Measurements from ENCODE around the gene BOLA1.
"Not testable (repeated sequence)": the region's sequence is repeated elsewhere in the genome, so short reads cannot be mapped to it uniquely, and the experiment has no call there.

The BOLA1 gene

GRCh38 chr1:149899460-149900284 is at the start of gene BOLA1:
TSS of gene BOLA1 (plus strand) at chr1:149899568. CDS start at chr1:149900060, 492 bp downstream.
- peak; percentile 84 for DNase-seq

GRCh38 chr1:149849947-149850360 is 49.4 kb upstream of the BOLA1 start:
- DNase-seq, result peak; percentile 8

GRCh38 chr1:149850732-149851345 is 48.5 kb upstream of the BOLA1 start:
- DNase-seq, result not testable (repeated sequence)

GRCh38 chr1:149851585-149852213 is 47.7 kb upstream of the BOLA1 start:
- DNase-seq, result not testable (repeated sequence)

GRCh38 chr1:149852263-149852662 is 47.1 kb upstream of the BOLA1 start:
- DNase-seq, result not testable (repeated sequence)

- not testable (repeated sequence) for DNase-seq
Measured at GRCh38 chr1:149860271-149860670, 39.1 kb upstream of the BOLA1 start.

GRCh38 chr1:149860684-149861496 is 38.5 kb upstream of the BOLA1 start:
- not testable (repeated sequence) for DNase-seq

- not testable (repeated sequence) for DNase-seq
Measured at GRCh38 chr1:149861497-149862054, 37.8 kb upstream of the BOLA1 start.

- DNase-seq, result not testable (repeated sequence)
Measured at GRCh38 chr1:149866887-149867286, 32.5 kb upstream of the BOLA1 start.

- not testable (repeated sequence) for DNase-seq
Measured at GRCh38 chr1:149873060-149873459, 26.3 kb upstream of the BOLA1 start.

GRCh38 chr1:149877211-149877946 is 22.0 kb upstream of the BOLA1 start:
- no peak for DNase-seq

GRCh38 chr1:149879556-149879955 is 19.8 kb upstream of the BOLA1 start:
- peak; percentile 51 for DNase-seq

- DNase-seq, result no peak
Measured at GRCh38 chr1:149881876-149882275, 17.5 kb upstream of the BOLA1 start.

GRCh38 chr1:149883598-149884247 is 15.6 kb upstream of the BOLA1 start:
- no peak for DNase-seq

GRCh38 chr1:149884433-149885338 is 14.7 kb upstream of the BOLA1 start:
- DNase-seq, result no peak

- DNase-seq, result peak; percentile 67
Measured at GRCh38 chr1:149885339-149886120, 13.8 kb upstream of the BOLA1 start.

- not testable (repeated sequence) for DNase-seq
Measured at GRCh38 chr1:149886121-149886395, 13.3 kb upstream of the BOLA1 start.

GRCh38 chr1:149886396-149887195 is 12.8 kb upstream of the BOLA1 start:
- DNase-seq, result peak; percentile 84

GRCh38 chr1:149887196-149887455 is 12.2 kb upstream of the BOLA1 start:
- DNase-seq, result not testable (repeated sequence)
